ENCODE measurements around the gene ST7.
"Not testable (repeated sequence)": the region's sequence is repeated elsewhere in the genome, so short reads cannot be mapped to it uniquely, and the experiment has no call there.

ST7 gene

GRCh38 chr7:117024811-117025210, 71.5 kb downstream of the ST7 start:
- no peak for DNase-seq (ENCODE audit: low read depth in 4 of 4, low spot score in 1 of 4)

GRCh38 chr7:117025891-117026290, 72.6 kb downstream of the ST7 start:
- no peak for DNase-seq (ENCODE audit: low read depth in 4 of 4, low spot score in 1 of 4)

- not testable (repeated sequence) for DNase-seq (ENCODE audit: low read depth in 4 of 4, low spot score in 1 of 4)
Measured at GRCh38 chr7:117030346-117030745, 77.0 kb downstream of the ST7 start.

GRCh38 chr7:117030793-117031192, 77.5 kb downstream of the ST7 start:
- not testable (repeated sequence) for DNase-seq (ENCODE audit: low read depth in 4 of 4, low spot score in 1 of 4)

GRCh38 chr7:117032810-117033209, 79.5 kb downstream of the ST7 start:
- DNase-seq (ENCODE audit: low read depth in 4 of 4, low spot score in 1 of 4), result no peak

- DNase-seq (ENCODE audit: low read depth in 4 of 4, low spot score in 1 of 4), result no peak
Measured at GRCh38 chr7:117034851-117035464, 81.7 kb downstream of the ST7 start.

GRCh38 chr7:117035465-117035862, 82.2 kb downstream of the ST7 start:
- no peak for DNase-seq (ENCODE audit: low read depth in 4 of 4, low spot score in 1 of 4)

- DNase-seq (ENCODE audit: low read depth in 4 of 4, low spot score in 1 of 4), result no peak
Measured at GRCh38 chr7:117036053-117036669, 82.9 kb downstream of the ST7 start.

GRCh38 chr7:117036836-117037235, 83.5 kb downstream of the ST7 start:
- DNase-seq (ENCODE audit: low read depth in 4 of 4, low spot score in 1 of 4), result no peak

- no peak for DNase-seq (ENCODE audit: low read depth in 4 of 4, low spot score in 1 of 4)
Measured at GRCh38 chr7:117038408-117038807, 85.1 kb downstream of the ST7 start.

- DNase-seq (ENCODE audit: low read depth in 4 of 4, low spot score in 1 of 4), result no peak
Measured at GRCh38 chr7:117041007-117041406, 87.7 kb downstream of the ST7 start.

- no peak for DNase-seq (ENCODE audit: low read depth in 4 of 4, low spot score in 1 of 4)
Measured at GRCh38 chr7:117041822-117042221, 88.5 kb downstream of the ST7 start.

GRCh38 chr7:117043108-117043825, 90.0 kb downstream of the ST7 start:
- DNase-seq (ENCODE audit: low read depth in 4 of 4, low spot score in 1 of 4), result no peak

GRCh38 chr7:117044664-117045063, 91.4 kb downstream of the ST7 start:
- no peak for DNase-seq (ENCODE audit: low read depth in 4 of 4, low spot score in 1 of 4)

GRCh38 chr7:117045927-117046710, 92.8 kb downstream of the ST7 start:
- DNase-seq (ENCODE audit: low read depth in 4 of 4, low spot score in 1 of 4), result no peak

GRCh38 chr7:117047496-117047895, 94.2 kb downstream of the ST7 start:
- DNase-seq (ENCODE audit: low read depth in 4 of 4, low spot score in 1 of 4), result no peak

GRCh38 chr7:117048114-117048866, 95.0 kb downstream of the ST7 start:
- DNase-seq (ENCODE audit: low read depth in 4 of 4, low spot score in 1 of 4), result no peak

GRCh38 chr7:117048882-117049281, 95.6 kb downstream of the ST7 start:
- DNase-seq (ENCODE audit: low read depth in 4 of 4, low spot score in 1 of 4), result no peak

- DNase-seq (ENCODE audit: low read depth in 4 of 4, low spot score in 1 of 4), result no peak
Measured at GRCh38 chr7:117051808-117052207, 98.5 kb downstream of the ST7 start.

- no peak for DNase-seq (ENCODE audit: low read depth in 4 of 4, low spot score in 1 of 4)
Measured at GRCh38 chr7:117053432-117053831, 100.1 kb downstream of the ST7 start.

GRCh38 chr7:117061751-117062150, 108.5 kb downstream of the ST7 start:
- no peak for DNase-seq (ENCODE audit: low read depth in 4 of 4, low spot score in 1 of 4)
